ENCODE results near the gene HSFX4. TPM values are rescaled to one million over a fixed set of nuclear protein-coding genes. Genes with fewer than 3 reads are reported as not detected.
A peak's percentile ranks its signal among the peaks of the same experiment; 100 is the strongest.

Gene HSFX4
- polyA plus RNA-seq, 2 of the 4 experiments (the other 2 are of a cell fraction): not detected

- peak; percentile 40 to 55 for DNase-seq (ENCODE audit: low read depth in 1 of 2, low spot score in 1 of 2)
- Histone ChIP-seq H3K4me3 (no peak overlapping the region), H3K9me3 (no peaks in the 10 kb centered on the region), H3K4me1 (no peaks in the 10 kb centered on the region), H3K27ac (no peak overlapping the region), H3K4me2 (no peak overlapping the region)
- ChIA-PET POLR2A (interaction anchor here (0.5 to 1.6 kb wide), 2 partner anchors 10 to 768 kb away, joined by 4 read pairs; no protein-coding TSS in a partner anchor), CTCF (interaction anchor here (0.6 to 3.0 kb wide), 15 partner anchors 10 to 768 kb away, joined by 3 to 13 read pairs (median 4); partner anchors contain the start of gene MAMLD1)
- no peak for FAIRE-seq
- 7% methylated on average over 1 of the region's 1 CpG for WGBS (ENCODE audit: missing lambda C conversion rate)
- no peak for TF ChIP-seq ESRRA (IDR thresholded peaks at IDR 0.05; ENCODE audit: borderline replicate concordance, low read length)
- TF ChIP-seq RAD21 (conservative IDR thresholded peaks at IDR 0.05 in 1 of 2, IDR thresholded peaks at IDR 0.05 in 1 of 2): peak; percentile 54 to 64
- no peak for TF ChIP-seq CHD4 (IDR thresholded peaks at IDR 0.05; ENCODE audit: borderline replicate concordance)
- TF ChIP-seq CTCF (IDR thresholded peaks at IDR 0.05): peak; percentile 61
- TF ChIP-seq CBX2 (IDR thresholded peaks at IDR 0.05; ENCODE audit: borderline replicate concordance, low read depth): no peak
- peak; percentile 55 for TF ChIP-seq SMC3 (IDR thresholded peaks at IDR 0.05)
- TF ChIP-seq POLR2A (IDR thresholded peaks at IDR 0.05; ENCODE audit: low read length): no peak
- ATAC-seq: peak; percentile 63 to 82; a peak in 4 of 6 replicates
These were observed 21.3 kb downstream of the HSFX4 start for GRCh38 chrX:149950681-149951080.

- DNase-seq (ENCODE audit: low read depth in 1 of 2, low spot score in 1 of 2) (no peak), ATAC-seq (no peak), FAIRE-seq (no peak)
- Histone ChIP-seq H3K9me3 (no peaks in the 10 kb centered on the region), H3K4me2 (no peak overlapping the region), H3K27ac (no peak overlapping the region), H3K4me1 (peaks cover 13% of the 10 kb centered on the region; the same call in 2 of the 3 replicates), H3K4me3 (no peak overlapping the region)
- WGBS (ENCODE audit: missing lambda C conversion rate): 93% methylated on average over 2 of the region's 2 CpGs
- ChIA-PET CTCF (interaction anchor here (0.5 to 2.4 kb wide), 8 partner anchors 10 to 525 kb away, joined by 3 to 13 read pairs (median 4); partner anchors contain the start of gene MAMLD1), POLR2A (no interaction called here)
- TF ChIP-seq GATA3 (IDR thresholded peaks at IDR 0.05; ENCODE audit: borderline replicate concordance) (no peak), MAZ (IDR thresholded peaks at IDR 0.05; ENCODE audit: borderline replicate concordance, low read depth, low read length) (no peak), ELK1 (IDR thresholded peaks at IDR 0.05; ENCODE audit: low read depth, low read length) (no peak), KDM5A (IDR thresholded peaks at IDR 0.05) (no peak), CTCF (IDR thresholded peaks at IDR 0.05) (no peak), SREBF2 (IDR thresholded peaks at IDR 0.05) (no peak), RARB (CRISPR knock-in tag; IDR thresholded peaks at IDR 0.05) (no peak), CHD2 (IDR thresholded peaks at IDR 0.05; ENCODE audit: low read length, partially characterized antibody) (no peak), FOSL2 (IDR thresholded peaks at IDR 0.05) (no peak), FOSL2 (CRISPR knock-in tag; IDR thresholded peaks at IDR 0.05) (no peak), HMGXB4 (CRISPR knock-in tag; IDR thresholded peaks at IDR 0.05; ENCODE audit: borderline replicate concordance) (no peak), JUNB (IDR thresholded peaks at IDR 0.05) (no peak), USF2 (IDR thresholded peaks at IDR 0.05) (no peak)
These were observed 32.2 kb downstream of the HSFX4 start for GRCh38 chrX:149961572-149961971.
